HL-60 (cell line): ENCODE measurements around the gene SEPSECS.

Source experiments
- GABPA ChIP-seq: IDR thresholded peaks from 2 replicates; pipeline ENCODE4 v1.6.1; 2012; ENCODE audit warnings: low read depth
- TF ChIP-seq, protein P1 (sequence below): IDR thresholded peaks from one replicate; pipeline ENCODE4 v1.5.1; 2011; ENCODE audit warnings: low read length, control low read depth, inconsistent platforms; ENCODE audit not compliant: insufficient read depth

DNA sequence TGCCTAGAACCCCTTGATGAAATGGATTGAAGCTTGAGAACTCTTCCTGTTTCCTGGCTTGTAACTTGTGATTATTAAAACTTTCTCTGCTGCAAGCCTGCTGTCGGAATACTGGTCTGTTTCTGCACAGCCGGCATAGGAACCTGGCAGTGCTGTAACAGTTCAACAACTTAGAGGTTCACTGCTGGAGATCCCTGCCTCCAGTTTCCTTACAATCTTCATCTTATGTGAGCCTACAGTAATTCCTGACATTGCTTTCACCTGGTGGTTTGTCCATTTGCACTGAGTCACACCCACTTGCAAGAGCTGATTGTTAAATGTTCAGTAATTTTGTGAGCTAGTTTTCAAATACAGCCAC, 1.3 kb upstream of the SEPSECS start:
- TF ChIP-seq, protein P1, sequence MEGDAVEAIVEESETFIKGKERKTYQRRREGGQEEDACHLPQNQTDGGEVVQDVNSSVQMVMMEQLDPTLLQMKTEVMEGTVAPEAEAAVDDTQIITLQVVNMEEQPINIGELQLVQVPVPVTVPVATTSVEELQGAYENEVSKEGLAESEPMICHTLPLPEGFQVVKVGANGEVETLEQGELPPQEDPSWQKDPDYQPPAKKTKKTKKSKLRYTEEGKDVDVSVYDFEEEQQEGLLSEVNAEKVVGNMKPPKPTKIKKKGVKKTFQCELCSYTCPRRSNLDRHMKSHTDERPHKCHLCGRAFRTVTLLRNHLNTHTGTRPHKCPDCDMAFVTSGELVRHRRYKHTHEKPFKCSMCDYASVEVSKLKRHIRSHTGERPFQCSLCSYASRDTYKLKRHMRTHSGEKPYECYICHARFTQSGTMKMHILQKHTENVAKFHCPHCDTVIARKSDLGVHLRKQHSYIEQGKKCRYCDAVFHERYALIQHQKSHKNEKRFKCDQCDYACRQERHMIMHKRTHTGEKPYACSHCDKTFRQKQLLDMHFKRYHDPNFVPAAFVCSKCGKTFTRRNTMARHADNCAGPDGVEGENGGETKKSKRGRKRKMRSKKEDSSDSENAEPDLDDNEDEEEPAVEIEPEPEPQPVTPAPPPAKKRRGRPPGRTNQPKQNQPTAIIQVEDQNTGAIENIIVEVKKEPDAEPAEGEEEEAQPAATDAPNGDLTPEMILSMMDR, result no peak
- no peak for TF ChIP-seq GABPA
